Suppressor macrophage treated with lipopolysaccharide for 4 hours (primary cell): Measurements from ENCODE around the gene DCC.

Source experiments
- DNase-seq: peaks from one replicate; pipeline ENCODE4 v3.0.0-alpha.2; 2020

DCC gene

GRCh38 chr18:53268455-53268854, 928.5 kb downstream of the DCC start:
- DNase-seq = no peak

- DNase-seq = no peak
Observed at GRCh38 chr18:53281406-53281805, 941.4 kb downstream of the DCC start.

- no peak for DNase-seq
Observed at GRCh38 chr18:53283708-53284107, 943.7 kb downstream of the DCC start.

GRCh38 chr18:53305461-53305860, 965.5 kb downstream of the DCC start:
- DNase-seq = no peak

- no peak for DNase-seq
Observed at GRCh38 chr18:53319628-53320027, 979.6 kb downstream of the DCC start.

GRCh38 chr18:53322163-53322562, 982.2 kb downstream of the DCC start:
- DNase-seq = no peak

GRCh38 chr18:53324353-53324752, 984.4 kb downstream of the DCC start:
- no peak for DNase-seq

GRCh38 chr18:53360501-53361443, 1020.8 kb downstream of the DCC start:
- DNase-seq = no peak

GRCh38 chr18:53375621-53376020, 1035.6 kb downstream of the DCC start:
- no peak for DNase-seq

- DNase-seq = peak; percentile 21
Observed at GRCh38 chr18:53380063-53380639, 1040.2 kb downstream of the DCC start.

GRCh38 chr18:53382870-53383269, 1042.9 kb downstream of the DCC start:
- DNase-seq = no peak

GRCh38 chr18:53385889-53386288, 1045.9 kb downstream of the DCC start:
- DNase-seq = no peak

GRCh38 chr18:53387581-53387980, 1047.6 kb downstream of the DCC start:
- DNase-seq = no peak

GRCh38 chr18:53402670-53403069, 1062.7 kb downstream of the DCC start:
- no peak for DNase-seq

- DNase-seq = no peak
Observed at GRCh38 chr18:53408271-53408670, 1068.3 kb downstream of the DCC start.

GRCh38 chr18:53411511-53411910, 1071.5 kb downstream of the DCC start:
- no peak for DNase-seq

- DNase-seq = no peak
Observed at GRCh38 chr18:53417003-53417402, 1077.0 kb downstream of the DCC start.

- no peak for DNase-seq
Observed at GRCh38 chr18:53421869-53422268, 1081.9 kb downstream of the DCC start.

- DNase-seq = no peak
Observed at GRCh38 chr18:53422896-53423295, 1082.9 kb downstream of the DCC start.

GRCh38 chr18:53426666-53427184, 1086.7 kb downstream of the DCC start:
- DNase-seq = no peak

GRCh38 chr18:53441761-53442414, 1101.9 kb downstream of the DCC start:
- DNase-seq = no peak

GRCh38 chr18:53442415-53442783, 1102.4 kb downstream of the DCC start:
- DNase-seq = no peak

GRCh38 chr18:53443336-53443735, 1103.3 kb downstream of the DCC start:
- DNase-seq = no peak

- DNase-seq = no peak
Observed at GRCh38 chr18:53443831-53444230, 1103.8 kb downstream of the DCC start.
